Activated CD8-positive, alpha-beta memory T cell treated with anti-CD3 and anti-CD28 coated beads for 4 hours (primary cell): Measurements from ENCODE around the gene SHD.

Source experiments
- DNase-seq, 2 donors: peaks; one replicate each; pipeline ENCODE4 v3.0.0-alpha.2; 2020; ENCODE audit warnings: low read depth in 2 of 2

SHD gene

GRCh38 chr19:4327252-4327876, 48.3 kb downstream of the SHD start:
- DNase-seq, result peak in 1 of 2 donors; percentile 53

GRCh38 chr19:4327877-4328242, 48.8 kb downstream of the SHD start:
- DNase-seq, result no peak

GRCh38 chr19:4328243-4328990, 49.4 kb downstream of the SHD start:
- DNase-seq, result peak; percentile 90 to 99

GRCh38 chr19:4328991-4329681, 50.1 kb downstream of the SHD start:
- peak in 1 of 2 donors; percentile 35 for DNase-seq

- DNase-seq, result no peak
Measured at GRCh38 chr19:4329858-4330257, 50.8 kb downstream of the SHD start.

- DNase-seq, result no peak
Measured at GRCh38 chr19:4334929-4335570, 56.0 kb downstream of the SHD start.

- DNase-seq, result no peak
Measured at GRCh38 chr19:4337906-4338440, 58.9 kb downstream of the SHD start.

GRCh38 chr19:4338441-4339355, 59.6 kb downstream of the SHD start, which contains the start of gene STAP2:
TSS of gene STAP2 (minus strand) at chr19:4338827. CDS start at chr19:4338753, 74 bp downstream.
- no peak for DNase-seq
